GM18507 (cell line): ENCODE results near the gene MISFA.
"Not testable (repeated sequence)": the region's sequence is repeated elsewhere in the genome, so short reads cannot be mapped to it uniquely, and the experiment has no call there.

Experiments used
- DNase-seq: peaks from one replicate; pipeline ENCODE4 v3.0.0; 2011; ENCODE audit warnings: low read depth; ENCODE audit not compliant: insufficient read length; ENCODE audit errors: extremely low spot score
- FAIRE-seq: peaks from 2 replicates; lab custom pipeline; 2011; peaks lifted over from hg19 to GRCh38; lab: Jason Lieb, UNC

Gene MISFA

DNA sequence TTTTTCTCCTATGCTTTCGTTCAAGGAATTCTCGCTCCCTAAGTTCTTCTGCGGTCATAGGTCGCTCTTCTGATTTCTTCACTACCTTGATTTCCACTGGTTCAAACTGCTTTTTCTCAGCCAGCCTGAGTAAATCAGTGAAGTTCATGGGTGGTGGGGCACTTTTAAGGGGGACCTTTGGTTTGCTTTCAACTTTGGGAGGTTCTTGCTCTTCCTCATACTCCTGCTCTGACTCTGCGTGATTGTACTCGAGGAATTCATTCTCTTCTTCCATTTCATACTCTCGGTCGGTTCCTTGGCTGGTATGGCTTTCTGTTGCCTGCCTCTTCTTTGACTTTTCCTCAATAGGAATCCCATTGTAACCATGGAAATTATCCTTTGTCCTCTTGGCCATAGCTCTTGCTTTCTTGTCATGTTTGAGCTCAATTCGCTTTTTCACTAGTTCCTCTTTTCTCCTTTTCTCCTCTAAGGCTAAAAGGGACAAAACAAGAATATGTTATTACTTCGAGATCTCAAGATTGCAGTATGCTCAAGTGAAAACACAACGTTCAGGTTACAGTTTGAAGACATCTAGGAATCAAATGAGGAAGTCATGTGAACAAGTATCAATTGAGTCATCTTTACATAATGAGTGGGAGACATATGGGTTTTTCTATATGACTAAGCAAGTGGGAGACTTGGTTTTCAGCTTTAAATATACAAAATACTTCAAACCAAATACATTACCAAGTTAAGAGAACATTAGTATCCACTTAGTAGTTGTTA lies 16.2 kb downstream of the MISFA start:
- peak; percentile 61 for DNase-seq

DNA sequence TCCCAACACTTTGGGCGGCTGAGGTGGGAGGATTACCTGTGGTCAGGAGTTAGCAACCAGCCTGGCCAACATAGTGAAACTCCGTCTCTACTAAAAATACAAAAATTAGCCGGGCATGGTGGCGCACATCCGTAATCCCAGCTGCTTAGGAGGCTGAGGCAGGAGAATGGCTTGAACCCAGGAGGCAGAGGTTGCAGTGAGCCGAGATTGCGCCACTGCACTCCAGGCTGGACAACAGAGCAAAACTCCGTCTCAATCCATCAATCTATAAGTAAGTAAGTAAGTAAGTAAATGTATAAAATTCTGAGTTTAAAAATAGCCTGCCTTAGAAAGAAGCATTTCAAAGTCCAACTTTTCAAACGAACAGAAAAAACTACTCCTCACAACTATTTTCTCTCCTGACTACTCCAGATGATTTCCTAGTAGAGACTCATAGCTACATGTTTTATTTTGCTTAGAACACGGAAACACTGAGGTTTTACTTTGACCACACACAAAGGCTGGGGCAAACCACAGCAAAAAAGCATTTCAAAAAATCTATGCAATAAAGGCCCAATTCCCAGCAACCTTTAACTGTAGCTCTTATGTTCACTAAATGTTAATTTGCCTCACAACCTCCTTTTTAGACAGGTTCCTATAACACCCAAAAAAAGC lies 18.2 kb downstream of the MISFA start:
- DNase-seq (no peak), FAIRE-seq (peak; percentile 79)

More for the DNA sequence above, 16.2 kb downstream of the MISFA start:
- FAIRE-seq, result peak; percentile 91

DNA sequence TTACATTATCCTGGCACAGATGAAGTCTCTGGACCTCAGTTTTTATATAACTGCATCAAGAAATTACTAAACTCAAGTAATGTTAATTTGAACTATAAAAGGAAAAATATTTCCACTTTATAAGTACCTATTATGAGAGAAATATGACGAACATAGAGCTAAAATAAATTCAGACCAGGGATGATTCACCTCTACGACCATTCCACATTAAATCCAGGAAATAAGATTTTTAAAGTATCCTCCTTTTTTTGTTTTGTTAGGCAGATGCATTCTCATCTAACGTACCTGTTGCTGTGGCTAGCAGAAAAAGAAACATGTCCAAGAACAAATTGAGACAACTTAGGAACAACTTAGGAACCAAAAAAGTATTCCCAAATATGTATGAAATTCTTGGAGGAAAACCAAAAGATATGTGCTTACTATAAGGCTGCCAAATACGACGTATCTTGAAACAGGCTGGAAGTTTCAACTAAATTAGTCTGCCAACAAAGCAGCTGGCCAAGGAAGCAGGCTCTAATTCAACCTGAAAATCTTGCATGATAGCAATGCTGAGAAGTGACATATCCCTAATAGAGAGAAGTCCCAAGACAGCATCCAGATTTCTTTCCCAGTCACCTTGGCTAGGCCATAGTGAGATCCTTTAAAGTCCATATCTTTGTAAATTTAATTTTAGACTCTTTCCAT lies 18.9 kb downstream of the MISFA start:
- DNase-seq, result no peak

DNA sequence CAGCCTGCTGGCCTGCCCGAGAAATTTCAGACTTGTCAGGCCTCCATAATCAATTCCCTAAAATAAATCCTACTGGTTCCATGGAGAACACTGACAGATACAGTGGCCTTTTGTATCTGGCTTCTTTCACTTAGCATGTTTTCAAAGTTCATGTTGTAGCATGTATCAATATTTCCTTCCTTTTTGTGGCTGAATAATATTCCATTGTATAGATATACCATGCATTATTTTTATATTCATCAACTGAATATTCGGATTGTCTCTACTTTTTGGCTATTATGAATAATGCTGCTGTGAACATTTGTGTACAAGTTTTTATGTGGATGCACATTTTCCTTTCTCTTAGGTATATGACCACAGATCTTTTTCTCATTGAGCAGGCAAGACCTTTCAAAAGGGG lies 24.1 kb downstream of the MISFA start:
- FAIRE-seq, result no peak
- DNase-seq, result no peak

More for the DNA sequence above, 18.9 kb downstream of the MISFA start:
- FAIRE-seq, result no peak

DNA sequence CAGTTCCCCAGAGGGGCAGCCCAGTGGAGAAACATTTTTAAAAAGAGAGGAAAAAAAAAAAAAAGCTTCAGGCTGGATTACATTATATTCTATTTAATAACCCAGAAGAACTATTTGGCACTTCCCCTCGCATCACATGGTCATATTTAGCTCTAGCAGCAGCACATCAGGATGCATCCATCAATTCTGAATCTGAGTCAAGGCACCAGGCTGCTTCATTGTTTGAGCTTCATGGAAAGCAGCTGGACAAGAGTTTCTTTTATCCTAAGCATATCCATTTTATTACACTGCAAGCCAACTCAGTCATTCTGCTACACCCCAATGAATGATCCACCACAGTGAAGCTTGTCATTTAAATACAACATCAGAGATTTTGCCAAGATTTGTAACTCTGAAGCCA lies 24.6 kb downstream of the MISFA start:
- DNase-seq, result no peak
- FAIRE-seq, result no peak

DNA sequence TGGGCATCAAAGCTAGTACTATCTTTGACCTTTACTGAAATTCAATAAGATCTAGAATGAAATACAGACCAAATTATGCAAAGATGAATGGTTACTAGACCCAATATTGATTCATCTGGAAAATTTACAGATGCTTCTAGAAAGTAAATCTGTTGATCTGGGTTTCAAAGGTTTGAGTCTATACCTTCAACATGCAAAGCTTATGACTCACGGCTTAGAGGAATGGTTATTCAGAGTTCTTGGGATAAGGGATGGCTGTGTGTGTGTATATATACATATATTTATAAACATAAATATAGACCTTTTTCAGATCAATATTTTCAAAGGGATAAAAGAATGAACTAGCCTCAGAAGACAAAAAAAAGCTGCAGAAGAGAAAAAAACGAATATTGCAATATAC lies 33.3 kb downstream of the MISFA start:
- FAIRE-seq (no peak), DNase-seq (no peak)

DNA sequence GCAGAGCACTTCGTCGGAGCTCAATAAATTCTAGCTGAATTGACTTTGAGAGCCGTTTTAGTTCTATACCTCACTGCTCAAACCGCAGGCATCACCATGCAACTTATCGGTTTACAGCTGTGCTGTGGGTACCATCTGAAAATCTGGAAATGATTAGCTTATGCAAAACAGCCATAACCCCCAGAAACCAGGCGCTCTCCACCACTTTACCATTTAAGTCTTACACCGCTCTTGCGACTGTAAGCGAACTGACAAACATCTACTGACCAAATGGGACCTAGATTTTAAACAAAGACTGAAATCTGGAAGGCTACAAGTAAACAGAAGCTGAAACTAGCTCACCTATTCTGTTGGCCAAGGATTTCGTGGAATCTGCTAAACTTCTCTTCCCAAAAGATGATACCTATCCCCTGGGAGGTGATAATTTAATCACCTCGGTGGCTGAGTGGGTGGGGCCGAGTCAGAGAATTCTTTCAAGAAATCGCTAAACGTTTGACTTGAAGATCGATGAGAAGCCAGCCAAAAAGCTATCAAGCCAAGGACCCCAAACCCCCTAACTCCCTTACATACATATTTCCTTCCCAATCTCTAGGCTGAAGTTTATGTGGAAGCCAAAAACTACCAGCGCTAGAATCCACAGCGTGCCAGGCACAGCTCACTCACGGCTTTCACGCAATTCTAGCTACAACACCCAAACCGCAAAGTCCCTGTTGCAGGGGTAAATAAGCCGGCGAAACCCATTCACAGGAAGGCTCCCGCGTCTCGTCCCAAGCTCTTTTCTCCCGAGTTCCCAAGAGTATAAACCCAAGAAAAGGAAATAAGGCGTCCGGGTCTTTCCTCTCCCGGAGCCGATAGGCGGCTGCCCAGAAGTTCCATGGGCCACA lies 33.9 kb downstream of the MISFA start:
- FAIRE-seq (peak; percentile 95), DNase-seq (peak; percentile 40)

DNA sequence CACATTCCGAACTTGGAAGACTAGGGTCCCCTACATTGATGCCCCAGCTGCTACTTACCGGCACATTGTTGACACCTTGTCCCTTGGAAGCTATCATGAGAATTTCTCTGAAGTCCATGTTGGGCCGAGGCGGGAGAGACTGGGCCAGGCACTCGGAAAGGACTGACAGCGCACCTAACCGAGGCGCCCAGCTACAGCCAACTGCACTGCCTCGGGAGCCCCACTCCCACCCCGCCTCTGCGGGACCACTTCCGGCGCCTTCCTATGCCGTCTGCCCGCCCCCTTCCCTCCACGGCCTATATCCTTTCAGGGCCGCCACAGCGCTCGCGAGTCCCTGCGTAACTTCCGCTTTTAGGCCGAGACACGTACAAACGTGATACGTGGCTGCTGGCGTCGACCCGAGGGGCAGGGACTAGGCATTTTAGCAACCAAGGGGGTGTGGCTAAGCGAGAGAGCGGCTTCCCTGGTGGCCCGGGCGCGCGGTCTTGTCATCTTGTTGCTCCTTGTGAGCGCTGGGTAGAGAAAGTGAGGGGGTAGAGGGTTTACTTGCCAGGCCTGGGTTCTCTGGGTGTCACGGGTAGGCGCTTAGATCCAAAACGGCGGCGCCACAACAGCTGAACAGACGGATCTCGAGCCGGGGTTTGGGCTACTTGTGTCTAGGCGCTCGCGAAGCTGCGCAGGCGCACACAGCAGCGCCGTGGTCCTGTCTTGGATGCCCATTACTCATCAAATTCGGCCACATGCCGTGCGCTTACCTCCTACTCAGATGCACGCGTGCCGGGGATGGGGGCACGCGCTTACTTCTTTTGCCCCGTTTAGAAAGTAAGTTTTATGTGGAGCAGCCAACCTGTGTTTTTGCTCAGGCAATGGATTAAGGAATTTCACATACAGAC lies 34.8 kb downstream of the MISFA start, which contains the start of gene SPTY2D1:
SPTY2D1 (minus strand) TSS at position 203 of the 893 bp plus-strand sequence; CDS start at position 118, 85 bp downstream.
- FAIRE-seq (peak; percentile 99), DNase-seq (peak; percentile 83)

DNA sequence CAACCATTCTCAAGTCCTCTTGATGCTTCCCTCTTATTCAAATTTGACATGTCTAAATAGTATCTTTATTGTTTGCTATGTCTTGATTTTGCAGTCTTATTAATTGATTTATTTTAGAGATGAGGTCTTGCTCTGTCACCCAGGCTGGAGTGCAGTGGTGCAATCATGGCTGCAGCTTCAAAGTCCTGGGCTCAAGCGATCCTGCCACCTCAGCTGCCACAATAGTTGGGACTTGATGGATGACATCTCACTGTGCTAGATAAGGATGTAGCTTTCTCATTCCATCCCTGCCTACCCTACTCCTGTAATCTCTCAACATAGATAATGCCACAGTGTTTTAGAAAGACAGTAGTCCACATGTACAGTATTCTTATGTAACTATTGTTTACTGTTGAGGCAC lies 42.1 kb downstream of the MISFA start:
- FAIRE-seq (no peak), DNase-seq (no peak)

DNA sequence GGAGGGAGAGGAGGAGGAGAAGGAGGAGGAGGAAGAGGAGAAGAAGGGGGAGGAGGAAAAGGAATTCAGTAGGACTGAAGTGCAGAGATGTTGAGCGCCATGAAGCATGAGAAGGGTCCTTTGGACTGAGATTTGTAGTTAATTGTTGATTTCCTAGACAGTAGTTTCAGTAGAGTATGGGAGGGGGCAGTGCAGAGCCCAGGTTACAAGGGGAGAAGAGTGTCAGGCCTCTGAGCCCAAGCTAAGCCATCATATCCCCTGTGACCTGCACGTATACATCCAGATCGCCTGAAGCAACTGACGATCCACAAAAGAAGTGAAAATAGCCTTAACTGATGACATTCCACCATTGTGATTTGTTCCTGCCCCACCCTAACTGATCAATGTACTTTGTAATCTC lies 43.4 kb downstream of the MISFA start:
- not testable (repeated sequence) for FAIRE-seq, DNase-seq

DNA sequence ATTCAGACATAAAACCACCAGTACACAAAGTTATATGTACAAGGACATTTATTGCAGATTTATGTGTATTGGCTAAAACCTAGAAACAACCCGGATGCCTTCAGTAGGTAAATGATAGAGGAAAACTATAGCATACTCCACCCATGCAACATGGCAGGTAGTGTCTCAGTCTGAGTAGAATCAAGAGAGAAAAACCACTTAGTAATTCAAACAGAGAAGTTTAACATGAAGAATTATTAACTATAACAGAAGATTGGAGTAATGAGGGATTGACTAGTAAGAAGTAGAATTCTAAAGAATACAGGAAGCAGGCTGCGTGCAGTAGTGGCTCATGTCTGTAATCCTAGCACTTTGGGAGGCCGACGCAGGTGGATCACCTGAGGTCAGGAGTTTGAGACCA lies 50.8 kb downstream of the MISFA start:
- FAIRE-seq, result no peak
- DNase-seq, result no peak

DNA sequence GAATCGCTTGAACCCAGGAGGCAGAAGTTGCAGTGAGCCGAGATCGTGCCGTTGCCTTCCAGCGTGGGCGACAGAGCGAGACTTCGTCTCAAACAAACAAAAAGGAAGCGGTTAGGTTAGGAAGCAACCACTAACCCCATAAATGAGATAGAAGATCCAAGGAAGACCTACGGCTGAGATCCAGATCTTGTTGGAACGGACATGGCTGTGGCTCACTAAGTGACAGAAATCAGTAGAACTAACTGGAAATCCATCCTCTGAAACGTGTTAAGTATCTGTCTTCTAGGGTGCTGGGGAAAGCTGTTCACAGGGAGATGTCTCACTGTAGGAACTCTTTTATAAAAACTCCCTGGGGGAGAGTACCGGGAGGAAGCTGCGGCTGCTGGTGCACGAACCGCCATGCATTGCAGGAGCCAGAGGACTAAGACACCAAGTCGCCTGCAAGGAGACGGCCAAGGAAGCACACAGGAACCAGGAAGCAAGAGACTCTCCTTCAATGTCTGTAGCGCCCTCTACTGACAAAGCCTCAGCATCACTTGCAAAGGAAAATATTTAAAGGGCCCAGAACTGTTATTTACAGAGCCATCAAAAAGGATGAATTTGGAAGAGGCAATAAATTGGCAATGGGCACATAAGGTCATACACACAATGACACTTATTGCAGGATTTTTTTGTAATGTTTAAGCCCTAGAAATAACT lies 51.4 kb downstream of the MISFA start:
- FAIRE-seq, result peak; percentile 64
- DNase-seq, result peak; percentile 35
